Stimulated activated naive CD4-positive, alpha-beta T cell (primary cell): ENCODE results near the gene FGFR1OP2.
A peak's percentile ranks its signal among the peaks of the same experiment; 100 is the strongest.

ENCODE experiments used
- DNase-seq, 6 experiments: peaks; one replicate each; lab custom pipeline; 2025; lab: John Stamatoyannopoulos, UW

The FGFR1OP2 gene

DNA sequence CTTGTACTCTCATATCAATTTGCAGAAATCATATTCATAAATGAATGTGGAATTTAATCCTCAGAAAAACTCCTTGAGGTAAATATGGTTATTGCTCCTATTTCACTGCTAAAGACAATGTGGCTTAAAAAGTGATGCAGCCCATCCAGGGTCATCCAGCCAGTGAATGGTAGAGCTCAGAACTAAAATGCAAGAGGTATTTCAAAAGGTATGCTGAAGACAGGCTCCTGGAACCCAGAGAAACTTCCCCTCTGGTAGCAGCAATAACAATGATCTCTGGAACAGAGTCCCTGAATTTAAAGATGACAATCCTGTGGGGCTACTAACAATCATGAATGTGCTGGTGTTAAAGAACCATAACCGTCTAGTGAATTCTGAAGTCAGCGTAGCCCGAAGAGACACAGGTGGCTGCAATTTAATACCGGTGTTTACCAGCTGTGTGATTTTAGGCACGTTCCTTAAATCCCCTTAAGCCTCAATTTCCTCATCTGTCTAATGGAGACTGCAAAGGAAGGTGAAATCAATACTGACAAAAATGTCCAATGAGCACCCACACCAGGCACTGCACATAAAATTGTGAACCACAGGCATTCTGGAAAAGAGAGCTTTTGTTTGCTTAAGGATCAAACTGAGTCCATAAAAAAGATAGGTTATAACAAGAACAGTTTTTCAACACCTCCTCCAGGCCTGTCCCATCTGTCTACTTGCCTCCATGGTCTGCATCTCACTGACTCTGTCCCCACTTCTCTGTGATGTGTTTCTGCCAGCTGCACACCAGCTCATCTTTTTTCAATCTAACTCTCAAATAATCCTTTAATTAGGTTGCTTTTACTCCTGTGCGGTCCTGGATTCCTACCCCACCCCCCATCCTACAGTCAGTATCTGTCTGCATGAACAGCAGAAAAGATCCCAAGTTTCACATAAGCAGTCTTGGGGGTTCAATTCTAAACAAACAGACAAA lies 65.4 kb downstream of the FGFR1OP2 start:
- no peak for DNase-seq

DNA sequence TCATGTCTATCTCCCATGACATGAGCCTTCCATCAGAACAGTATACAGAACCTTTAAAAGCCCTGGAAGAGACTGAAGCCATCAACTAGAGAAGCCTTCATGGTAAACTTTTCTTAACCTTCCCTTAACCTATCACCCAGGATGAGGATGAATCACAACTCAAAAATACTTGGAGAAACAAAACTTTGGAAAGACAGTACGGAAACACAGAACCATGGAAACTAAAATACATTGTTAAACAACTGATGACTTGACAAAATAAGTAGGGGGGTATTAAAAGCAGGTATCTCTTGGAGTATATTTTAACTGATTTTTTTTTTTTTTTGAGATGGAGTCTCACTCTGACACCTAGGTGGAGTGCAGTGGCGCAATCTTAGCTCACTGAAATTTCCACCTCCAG lies 67.2 kb downstream of the FGFR1OP2 start:
- no peak for DNase-seq

DNA sequence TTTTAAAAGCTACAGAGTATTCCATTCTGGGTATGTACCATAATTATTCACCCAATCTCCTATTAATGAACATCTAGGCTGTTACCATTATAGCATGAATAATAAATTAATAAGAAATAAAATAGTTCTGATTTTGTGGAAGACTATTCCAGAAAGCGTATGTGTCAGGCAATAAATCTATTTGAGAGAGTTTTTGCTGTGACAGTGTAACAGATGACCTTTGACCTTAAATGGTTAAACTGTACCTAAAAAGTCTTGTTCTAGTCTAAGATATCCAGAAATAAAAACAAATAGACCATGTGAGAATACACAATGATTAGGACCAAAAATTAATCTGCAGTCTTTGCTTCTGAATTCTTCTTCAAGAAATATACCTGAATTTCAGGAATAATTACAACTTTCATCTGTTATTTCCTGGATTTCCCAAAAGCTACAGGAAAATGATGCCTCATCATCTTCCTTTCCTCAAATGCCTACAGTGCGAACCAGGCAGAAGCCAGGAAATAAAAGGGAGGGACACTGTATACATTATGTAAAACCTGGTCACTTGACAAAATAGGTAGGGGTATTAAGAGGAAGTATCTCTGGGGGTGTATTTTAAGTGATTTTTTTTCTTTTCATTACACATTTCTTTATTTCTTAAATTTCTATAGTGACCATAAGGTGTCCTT lies 68.7 kb downstream of the FGFR1OP2 start:
- no peak for DNase-seq

DNA sequence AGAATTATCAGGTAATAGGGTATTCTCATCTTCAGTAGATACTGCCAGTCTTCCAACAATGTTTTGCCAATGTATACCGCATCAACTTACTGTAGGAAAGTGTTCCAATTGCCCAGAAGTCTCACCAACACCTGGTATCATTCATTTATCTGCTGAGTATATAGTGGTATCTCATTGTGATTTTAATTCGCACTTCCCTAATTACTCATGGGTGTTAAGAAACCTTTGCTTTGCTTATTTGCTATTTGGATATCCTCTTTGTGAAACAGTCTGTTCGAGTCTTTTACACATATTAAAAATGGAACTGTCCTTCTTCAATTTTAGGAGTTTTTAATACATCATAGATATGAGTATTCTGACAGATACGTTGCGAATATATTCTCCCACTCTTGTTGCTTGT lies 69.8 kb downstream of the FGFR1OP2 start:
- no peak for DNase-seq

DNA sequence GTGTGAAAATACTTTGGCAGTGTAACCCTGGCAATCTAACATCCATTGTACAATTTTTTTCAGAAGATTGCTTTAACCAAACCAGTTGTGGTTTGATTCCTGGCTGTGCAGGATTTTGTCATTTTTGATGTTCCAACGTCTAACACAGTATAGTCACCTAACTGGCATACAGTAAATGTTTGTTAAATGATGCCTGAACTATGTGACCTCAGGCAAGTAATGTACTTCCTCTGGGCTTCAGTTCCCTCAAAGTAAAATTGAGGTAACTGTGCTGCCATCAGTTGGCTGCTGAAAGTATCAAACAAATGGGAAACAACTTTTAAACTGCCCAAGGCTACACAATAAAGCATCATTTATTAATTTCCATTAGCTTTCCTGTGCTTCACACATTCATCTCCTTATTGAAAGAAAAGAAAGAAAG lies 71.6 kb downstream of the FGFR1OP2 start:
- DNase-seq = no peak

DNA sequence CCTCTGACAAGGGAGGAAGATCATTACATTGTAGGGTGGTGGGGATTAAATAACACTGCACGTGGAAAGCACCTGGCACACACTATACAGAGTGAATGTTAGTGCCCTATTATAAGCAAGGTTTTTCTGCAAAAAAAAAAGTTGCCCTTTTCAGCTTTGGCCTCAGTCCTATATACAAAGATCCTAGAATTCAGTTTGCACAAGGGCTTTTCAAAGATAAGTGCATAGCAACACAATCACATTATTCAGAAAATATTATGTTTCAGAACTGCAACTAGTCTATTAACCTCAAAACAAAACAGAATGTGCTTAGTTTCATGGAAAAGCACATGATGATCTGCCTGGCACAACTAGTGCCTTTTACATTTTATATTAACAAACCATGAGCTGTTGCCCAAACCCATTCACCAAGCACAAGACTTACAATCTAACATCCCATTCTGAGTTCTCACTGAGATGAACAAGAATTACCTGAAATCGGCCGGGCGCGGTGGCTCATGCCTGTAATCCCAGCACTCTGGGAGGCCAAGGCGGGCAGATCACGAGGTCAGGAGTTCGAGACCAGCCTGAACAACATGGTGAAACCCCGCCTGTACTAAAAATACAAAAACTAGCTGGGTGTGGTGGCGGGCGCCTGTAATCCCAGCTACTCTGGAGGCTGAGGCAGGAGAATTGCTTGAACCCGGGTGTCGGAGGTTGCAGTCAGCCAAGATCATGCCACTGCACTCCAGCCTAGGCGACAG lies 74.1 kb downstream of the FGFR1OP2 start:
- DNase-seq = no peak

DNA sequence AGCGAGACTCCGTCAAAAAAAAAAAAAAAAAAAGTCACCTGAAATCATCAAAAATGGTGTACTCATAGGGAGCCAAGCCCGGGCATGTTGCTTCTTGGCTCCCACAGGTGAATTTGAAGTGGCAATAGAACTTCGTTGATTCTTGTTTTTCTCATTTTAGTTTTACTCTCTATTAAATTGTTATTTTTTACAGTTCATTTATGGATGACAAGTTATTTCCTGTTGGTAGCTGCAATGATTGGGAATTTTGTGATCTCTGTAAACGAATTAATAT lies 74.6 kb downstream of the FGFR1OP2 start:
- no peak for DNase-seq

DNA sequence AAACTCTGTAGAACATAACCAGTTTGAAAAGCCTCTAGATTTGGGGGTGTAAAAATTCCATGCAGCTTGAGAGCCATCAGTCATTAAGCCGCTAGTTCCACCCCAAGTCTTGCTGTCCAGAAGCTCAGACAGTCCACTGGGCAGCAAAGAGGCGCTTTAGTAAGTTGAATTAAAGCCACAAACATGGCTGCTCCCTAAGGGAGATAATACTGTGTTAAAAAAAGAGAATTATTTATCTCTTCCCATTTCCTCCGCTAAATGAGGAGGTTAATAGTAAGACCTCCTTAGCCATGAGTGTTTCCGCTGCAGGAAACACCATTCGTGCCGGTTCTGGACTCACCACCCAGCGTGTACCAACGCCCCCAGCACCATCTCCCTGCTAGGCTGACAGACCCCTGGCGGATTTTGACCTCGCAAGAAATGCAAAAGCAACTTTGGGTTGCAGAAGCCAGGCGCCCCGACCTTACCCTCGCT lies 75.4 kb downstream of the FGFR1OP2 start:
- no peak for DNase-seq

DNA sequence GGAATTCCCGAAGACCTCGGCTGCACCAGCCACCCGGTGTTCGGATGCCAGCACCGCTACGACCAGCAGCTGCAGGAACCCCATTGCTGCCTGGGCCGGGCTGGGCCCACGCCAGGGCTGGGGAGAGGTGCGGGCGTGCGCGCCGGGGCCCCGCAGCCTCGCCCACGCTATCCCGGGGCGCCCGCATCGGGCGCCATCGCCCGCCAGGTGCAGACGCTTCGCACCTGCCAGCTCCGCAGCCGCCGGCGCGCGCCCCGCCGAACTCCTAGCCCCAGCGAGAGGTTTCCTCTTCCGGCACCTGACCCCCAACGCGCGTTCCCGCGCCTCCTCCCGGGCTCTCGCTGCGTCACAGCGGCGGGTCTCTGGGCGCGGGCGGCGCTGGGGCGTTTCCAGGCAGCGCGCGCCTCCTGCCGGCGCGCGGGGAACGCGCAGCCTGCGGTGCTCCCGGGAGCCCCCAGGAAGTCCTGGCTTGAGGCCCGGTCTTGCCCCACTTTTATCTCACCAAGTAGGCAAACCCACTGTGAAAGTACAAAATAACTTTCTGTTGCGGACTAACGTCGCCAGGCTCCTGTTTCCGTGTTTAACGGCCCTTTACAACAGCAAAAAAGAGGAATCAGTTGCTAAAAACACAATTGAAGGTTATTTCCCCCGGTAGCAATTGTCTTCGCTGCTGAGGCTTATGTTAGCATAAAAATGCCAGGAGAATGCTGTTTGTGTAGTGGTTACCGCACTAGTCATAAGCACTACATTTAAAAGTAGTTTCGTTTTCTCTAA lies 76.0 kb downstream of the FGFR1OP2 start, which contains the start of gene TM7SF3:
TM7SF3 (minus strand) TSS at position 300 of the 774 bp plus-strand sequence; CDS start at position 84, 216 bp downstream.
- DNase-seq = peak; percentile 92 to 97 (median 94)

DNA sequence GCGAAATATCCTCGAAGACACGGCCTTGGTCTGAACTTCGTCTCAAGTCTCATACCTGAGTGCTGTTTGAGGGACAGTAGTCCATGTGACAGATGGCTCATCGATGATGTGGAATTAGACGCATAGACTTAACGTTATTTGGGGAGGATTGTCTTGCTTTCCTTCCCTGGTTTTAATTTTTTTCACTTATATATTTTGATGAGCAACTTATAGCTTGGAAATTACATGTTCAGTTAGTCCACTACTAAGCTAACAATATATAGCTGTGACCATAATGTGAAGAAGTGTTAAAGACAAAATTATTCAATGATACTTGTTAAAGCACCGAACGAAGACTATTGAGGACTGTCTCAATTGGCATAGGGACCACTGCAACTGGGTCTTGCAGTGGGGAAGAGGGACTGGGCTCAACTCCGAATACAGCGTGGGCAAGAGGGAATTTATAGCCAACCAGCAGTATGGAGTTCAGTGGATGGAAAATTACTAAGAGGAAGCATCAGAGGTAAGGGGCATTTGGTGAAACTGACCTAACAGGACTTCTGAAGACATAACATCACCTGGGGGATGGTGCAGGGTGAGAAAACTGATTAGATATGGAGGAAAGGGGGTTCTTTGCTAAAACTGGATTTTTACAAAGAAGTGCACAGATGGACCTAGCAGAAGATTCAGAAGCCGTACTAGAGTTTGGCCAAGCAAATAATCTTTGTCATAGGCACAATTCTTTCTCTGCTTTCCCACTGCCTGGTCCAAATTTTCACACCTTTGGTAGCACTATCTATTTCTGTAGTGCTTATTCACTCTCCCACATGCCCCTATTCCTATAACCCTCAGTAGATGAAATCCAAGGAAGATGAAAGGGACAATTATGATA lies 76.8 kb downstream of the FGFR1OP2 start:
- DNase-seq = no peak

DNA sequence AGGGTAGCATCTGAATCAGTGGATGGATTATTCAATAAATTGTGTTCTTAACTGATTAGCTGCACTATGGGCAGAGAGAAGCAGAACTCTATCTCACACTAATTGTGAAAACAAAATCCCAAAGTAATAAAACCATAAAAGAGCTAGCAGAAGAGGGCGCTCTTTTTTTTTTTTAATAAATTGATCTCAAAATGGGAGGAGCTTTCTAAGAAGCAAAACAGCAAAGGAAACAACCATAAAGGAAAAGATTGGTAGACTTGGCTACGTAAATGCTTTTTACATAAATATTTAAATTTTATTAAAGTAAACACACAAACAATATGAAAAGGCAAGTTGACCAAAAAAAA lies 77.4 kb downstream of the FGFR1OP2 start:
- peak in 3 of 6 experiments; percentile 25 to 61 (median 60) for DNase-seq
